OCI-LY3 (cell line): ENCODE data around the gene TAT.
"Not testable (repeated sequence)": the region's sequence is repeated elsewhere in the genome, so short reads cannot be mapped to it uniquely, and the experiment has no call there.

Experiments
- H2AFZ ChIP-seq: fragments of 200-600, 300-600 bp; shearing (Covaris generic); 2 replicates; pipeline ENCODE4 v1.6.0; 2014; ENCODE audit warnings: antibody characterized with exemption, low read depth, low read length
- H3K27ac ChIP-seq: fragments of 200-600, 300-600 bp; sonication (generic); 2 replicates; pipeline ENCODE4 v1.5.1; 2014; ENCODE audit warnings: mild to moderate bottlenecking, low read length, moderate library complexity, mixed read lengths
- H3K27me3 ChIP-seq: fragments of 200-600, 300-600 bp; sonication (generic); 2 replicates; pipeline ENCODE4 v1.6.1; 2014; ENCODE audit warnings: low read depth, low read length, mixed read lengths
- H3K36me3 ChIP-seq: fragments of 200-600, 300-600 bp; sonication (generic); replicated peaks from 2 replicates; pipeline ENCODE3; 2014; ENCODE audit warnings: low read depth, low read length, mixed read lengths
- H3K4me1 ChIP-seq: fragments of 300-600, 200-600 bp; sonication (generic); 2 replicates; pipeline ENCODE4 v1.6.1; 2014; ENCODE audit warnings: low read length, mixed read lengths
- H3K4me2 ChIP-seq: fragments of 200-600, 300-600 bp; sonication (generic); 2 replicates; pipeline ENCODE4 v1.6.1; 2014; ENCODE audit warnings: low read length, mixed read lengths
- H3K4me3 ChIP-seq: fragments of 300-600, 200-600 bp; sonication (generic); 2 replicates; pipeline ENCODE4 v1.5.1; 2014; ENCODE audit warnings: antibody characterized with exemption, mild to moderate bottlenecking, low read length, moderate library complexity
- H3K79me2 ChIP-seq: fragments of 300-600, 200-600 bp; shearing (Covaris generic); 2 replicates; pipeline ENCODE4 v1.6.1; 2014; ENCODE audit warnings: mild to moderate bottlenecking, low read length, mixed read lengths
- H3K9ac ChIP-seq: fragments of 300-600, 200-600 bp; shearing (Covaris generic); 2 replicates; pipeline ENCODE4 v1.6.0; 2014; ENCODE audit warnings: mild to moderate bottlenecking, low read length, moderate library complexity
- H3K9me3 ChIP-seq: fragments of 200-600, 300-600 bp; shearing (Covaris generic); 2 replicates; pipeline ENCODE4 v1.6.1; 2014; ENCODE audit warnings: low read length, mixed read lengths; ENCODE audit not compliant: insufficient read depth
- H4K20me1 ChIP-seq: fragments of 200-600, 300-600 bp; sonication (generic); 2 replicates; pipeline ENCODE4 v1.6.1; 2016; ENCODE audit warnings: low read length, mixed read lengths; ENCODE audit not compliant: insufficient read depth
- EZH2phosphoT487 ChIP-seq: fragments of 200-600 bp; shearing (Covaris generic); IDR thresholded peaks from 2 replicates; pipeline ENCODE4 v1.6.1; 2018; ENCODE audit warnings: antibody characterized with exemption, mixed run types, low read depth
- TF ChIP-seq, protein P1 (sequence below): fragments of 200-600, 300-600 bp; sonication (generic); IDR thresholded peaks from 2 replicates; pipeline ENCODE4 v1.5.1; 2014; ENCODE audit warnings: antibody characterized with exemption, low read length, low read depth

The TAT gene

DNA sequence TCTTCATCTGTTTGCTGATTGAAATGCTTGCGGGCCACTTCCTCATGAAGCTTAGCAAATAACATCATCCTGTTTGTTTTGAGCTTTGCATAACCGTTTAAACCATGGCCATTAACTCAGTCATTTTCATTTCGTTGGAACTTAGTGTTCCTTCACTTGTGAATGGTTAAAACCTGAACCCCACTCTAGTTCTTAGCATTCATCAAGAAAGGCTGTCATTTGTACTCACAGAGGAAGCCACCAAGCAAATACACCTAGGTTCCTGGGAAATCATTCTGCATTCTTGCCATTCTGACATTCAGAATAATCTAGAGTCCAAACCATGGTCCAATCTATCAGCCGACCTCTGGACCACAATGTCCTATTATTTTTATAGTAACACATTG is 8.4 kb upstream of the TAT start:
- no peaks in the 10 kb centered on the region for H3K27me3 ChIP-seq
- H3K9ac ChIP-seq, result no peak overlapping the region
- H3K4me2 ChIP-seq, result no peak overlapping the region
- no peak overlapping the region for H3K27ac ChIP-seq
- no peaks in the 10 kb centered on the region for H3K36me3 ChIP-seq
- H3K4me1 ChIP-seq, result 0 out of 2 replicates have a peak, but pooled peaks cover 3% of the 10 kb centered on the region
- H4K20me1 ChIP-seq, result no peaks in the 10 kb centered on the region
- no peak overlapping the region for H2AFZ ChIP-seq
- no peaks in the 10 kb centered on the region for H3K79me2 ChIP-seq
- no peaks in the 10 kb centered on the region for H3K9me3 ChIP-seq
- H3K4me3 ChIP-seq, result no peak overlapping the region
- no peak for TF ChIP-seq EZH2phosphoT487
- TF ChIP-seq, protein P1, sequence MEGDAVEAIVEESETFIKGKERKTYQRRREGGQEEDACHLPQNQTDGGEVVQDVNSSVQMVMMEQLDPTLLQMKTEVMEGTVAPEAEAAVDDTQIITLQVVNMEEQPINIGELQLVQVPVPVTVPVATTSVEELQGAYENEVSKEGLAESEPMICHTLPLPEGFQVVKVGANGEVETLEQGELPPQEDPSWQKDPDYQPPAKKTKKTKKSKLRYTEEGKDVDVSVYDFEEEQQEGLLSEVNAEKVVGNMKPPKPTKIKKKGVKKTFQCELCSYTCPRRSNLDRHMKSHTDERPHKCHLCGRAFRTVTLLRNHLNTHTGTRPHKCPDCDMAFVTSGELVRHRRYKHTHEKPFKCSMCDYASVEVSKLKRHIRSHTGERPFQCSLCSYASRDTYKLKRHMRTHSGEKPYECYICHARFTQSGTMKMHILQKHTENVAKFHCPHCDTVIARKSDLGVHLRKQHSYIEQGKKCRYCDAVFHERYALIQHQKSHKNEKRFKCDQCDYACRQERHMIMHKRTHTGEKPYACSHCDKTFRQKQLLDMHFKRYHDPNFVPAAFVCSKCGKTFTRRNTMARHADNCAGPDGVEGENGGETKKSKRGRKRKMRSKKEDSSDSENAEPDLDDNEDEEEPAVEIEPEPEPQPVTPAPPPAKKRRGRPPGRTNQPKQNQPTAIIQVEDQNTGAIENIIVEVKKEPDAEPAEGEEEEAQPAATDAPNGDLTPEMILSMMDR, result no peak

DNA sequence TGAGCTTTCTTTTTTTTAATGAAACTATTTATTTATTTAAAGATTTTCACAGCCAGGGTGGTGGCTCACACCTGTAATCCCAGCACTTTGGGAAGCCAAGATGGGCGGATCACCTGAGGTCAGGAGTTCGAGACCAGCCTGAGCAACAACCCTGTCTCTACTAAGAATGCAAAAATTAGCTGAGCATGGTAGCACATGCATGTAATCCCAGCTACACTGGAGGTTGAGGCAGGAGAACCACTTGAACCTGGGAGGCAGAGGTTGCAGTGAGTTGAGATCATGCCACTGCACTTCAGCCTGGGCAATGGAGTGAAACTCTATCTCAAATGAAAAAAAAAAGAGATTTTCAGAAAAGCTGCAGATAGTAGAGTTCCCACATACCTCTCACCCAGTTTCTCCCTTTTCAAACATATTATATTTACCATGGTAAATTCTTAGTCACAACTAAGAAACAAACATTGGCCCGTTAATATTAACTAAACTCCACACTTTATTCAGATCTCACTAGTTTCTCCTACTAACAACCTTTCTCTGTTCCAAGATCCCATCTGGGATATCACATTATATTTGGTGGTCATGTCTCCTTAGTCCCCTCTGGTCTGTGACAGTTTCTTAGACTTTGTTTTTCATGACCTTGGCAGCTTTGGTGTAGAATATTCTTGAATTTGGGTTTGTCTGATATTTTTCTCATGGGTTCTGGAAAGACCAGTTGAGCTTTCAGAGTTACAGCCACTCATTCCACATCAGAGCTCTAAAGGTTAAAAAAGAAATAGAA is 7.8 kb upstream of the TAT start:
- TF ChIP-seq EZH2phosphoT487, result no peak
- TF ChIP-seq, protein P1, result no peak
- no peaks in the 10 kb centered on the region for H3K36me3 ChIP-seq
- H3K9me3 ChIP-seq, result no peaks in the 10 kb centered on the region
- H3K27ac ChIP-seq, result no peak overlapping the region
- no peak overlapping the region for H2AFZ ChIP-seq
- H3K27me3 ChIP-seq, result no peaks in the 10 kb centered on the region
- no peak overlapping the region for H3K4me3 ChIP-seq
- H3K9ac ChIP-seq, result no peak overlapping the region
- 0 out of 2 replicates have a peak, but pooled peaks cover 3% of the 10 kb centered on the region for H3K4me1 ChIP-seq
- H3K4me2 ChIP-seq, result no peak overlapping the region
- H4K20me1 ChIP-seq, result no peaks in the 10 kb centered on the region
- no peaks in the 10 kb centered on the region for H3K79me2 ChIP-seq

DNA sequence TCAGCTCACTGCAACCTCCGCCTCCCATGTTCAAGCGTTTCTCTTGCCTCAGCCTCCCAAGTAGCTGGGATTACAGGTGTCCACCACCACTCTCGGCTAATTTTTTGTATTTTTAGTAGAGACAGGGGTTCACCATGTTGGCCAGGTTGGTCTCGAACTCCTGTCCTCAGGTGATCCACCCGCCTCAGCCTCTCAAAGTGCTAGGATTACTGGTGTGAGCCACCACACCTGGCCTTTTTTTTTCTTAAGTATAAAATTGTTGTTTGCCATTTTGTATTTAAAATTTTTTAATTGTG is 5.6 kb upstream of the TAT start:
- H3K27ac ChIP-seq, H3K9me3 ChIP-seq, H3K4me3 ChIP-seq, H3K4me2 ChIP-seq, H3K4me1 ChIP-seq, H3K79me2 ChIP-seq, H3K27me3 ChIP-seq, H4K20me1 ChIP-seq, H3K36me3 ChIP-seq, H3K9ac ChIP-seq, H2AFZ ChIP-seq: not testable (repeated sequence)

DNA sequence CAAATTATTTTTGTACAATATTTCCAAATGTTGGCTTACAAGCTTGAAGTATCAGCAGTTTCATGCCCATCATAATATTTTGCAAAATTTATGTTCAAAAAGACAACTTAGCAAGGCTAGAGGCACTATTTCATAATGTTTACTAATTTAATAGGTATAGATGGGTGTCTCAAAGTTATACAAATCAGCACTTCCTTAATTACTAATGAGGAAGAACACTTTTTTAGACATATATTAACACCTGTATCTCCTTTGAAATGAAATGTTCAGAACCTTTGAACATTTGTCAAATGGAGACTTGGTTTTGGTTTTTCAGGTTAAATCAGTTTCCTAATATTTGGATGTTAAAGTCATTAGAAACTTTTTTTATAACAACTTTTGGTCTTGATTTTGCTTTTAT is 2.2 kb downstream of the TAT start:
- peaks cover 3% of the 10 kb centered on the region; the same call in 1 of the 2 replicates for H3K4me1 ChIP-seq
- H3K27me3 ChIP-seq, result no peaks in the 10 kb centered on the region
- no peaks in the 10 kb centered on the region for H3K79me2 ChIP-seq
- no peaks in the 10 kb centered on the region for H4K20me1 ChIP-seq
- H3K9me3 ChIP-seq, result no peaks in the 10 kb centered on the region
- TF ChIP-seq EZH2phosphoT487, result no peak
- TF ChIP-seq, protein P1, result no peak
- no peak overlapping the region for H3K9ac ChIP-seq
- H3K4me2 ChIP-seq, result no peak overlapping the region
- no peak overlapping the region for H3K27ac ChIP-seq
- H3K36me3 ChIP-seq, result no peaks in the 10 kb centered on the region
- no peak overlapping the region for H3K4me3 ChIP-seq
- no peak overlapping the region for H2AFZ ChIP-seq
